ENCODE results near the gene GSK3B. TPM values are rescaled to one million over a fixed set of nuclear protein-coding genes. Genes with fewer than 3 reads are reported as not detected.

The GSK3B gene
- total RNA-seq, result 65.4 to 72.8 TPM (median 72.4 TPM) in 3 replicates

GRCh38 chr3:120093911-120094775 lies at the start of gene GSK3B:
GSK3B (minus strand) TSS chr3:120094447; CDS start chr3:120093434, 1,013 bp downstream.
- H3K4me3 Mint-ChIP-seq, result no peak within 1 kb of the TSS
- H3K4me1 Mint-ChIP-seq, result peaks cover 26% of the 10 kb centered on the region
- peaks cover 6% of the 10 kb centered on the region for H3K36me3 Mint-ChIP-seq
- TF ChIP-seq CTCF (IDR thresholded peaks at IDR 0.05; ENCODE audit: unreplicated experiment), result no peak
- no peaks in the 10 kb centered on the region for H3K9me3 Mint-ChIP-seq
- H3K27me3 Mint-ChIP-seq (ENCODE audit: low read depth), result no peaks in the 10 kb centered on the region
- peak; percentile 65 to 100 for DNase-seq (ENCODE audit: low spot score in 2 of 2, unreplicated experiment in 2 of 2)
- no peak within 1 kb of the TSS for H3K27ac Mint-ChIP-seq

- no peak overlapping the region for H3K27ac Mint-ChIP-seq
- H3K4me3 Mint-ChIP-seq, result no peak overlapping the region
- no peaks in the 10 kb centered on the region for H3K9me3 Mint-ChIP-seq
- H3K27me3 Mint-ChIP-seq (ENCODE audit: low read depth), result no peaks in the 10 kb centered on the region
- no peak for TF ChIP-seq CTCF (IDR thresholded peaks at IDR 0.05; ENCODE audit: unreplicated experiment)
- DNase-seq (ENCODE audit: low spot score in 2 of 2, unreplicated experiment in 2 of 2), result no peak
- no peaks in the 10 kb centered on the region for H3K36me3 Mint-ChIP-seq
- H3K4me1 Mint-ChIP-seq, result peaks cover 30% of the 10 kb centered on the region
Measured at GRCh38 chr3:120143676-120144075, 49.4 kb upstream of the GSK3B start.

GRCh38 chr3:120142236-120142635 lies 48.0 kb upstream of the GSK3B start:
- TF ChIP-seq CTCF (IDR thresholded peaks at IDR 0.05; ENCODE audit: unreplicated experiment), result no peak
- Mint-ChIP-seq H3K4me1 (peaks cover 23% of the 10 kb centered on the region), H3K27ac (no peak overlapping the region), H3K4me3 (no peak overlapping the region), H3K9me3 (no peaks in the 10 kb centered on the region), H3K36me3 (no peaks in the 10 kb centered on the region), H3K27me3 (ENCODE audit: low read depth) (no peaks in the 10 kb centered on the region)
- DNase-seq (ENCODE audit: low spot score in 2 of 2, unreplicated experiment in 2 of 2), result no peak

- DNase-seq (ENCODE audit: low spot score in 2 of 2, unreplicated experiment in 2 of 2), result no peak
- Mint-ChIP-seq H3K36me3 (no peaks in the 10 kb centered on the region), H3K4me3 (no peak overlapping the region), H3K9me3 (no peaks in the 10 kb centered on the region), H3K27ac (no peak overlapping the region), H3K4me1 (peaks cover 10% of the 10 kb centered on the region), H3K27me3 (ENCODE audit: low read depth) (no peaks in the 10 kb centered on the region)
- no peak for TF ChIP-seq CTCF (IDR thresholded peaks at IDR 0.05; ENCODE audit: unreplicated experiment)
Measured at GRCh38 chr3:120140098-120140742, 46.0 kb upstream of the GSK3B start.

- no peak for DNase-seq (ENCODE audit: low spot score in 2 of 2, unreplicated experiment in 2 of 2)
- Mint-ChIP-seq H3K4me3 (no peak overlapping the region), H3K27me3 (ENCODE audit: low read depth) (no peaks in the 10 kb centered on the region), H3K4me1 (peaks cover 5% of the 10 kb centered on the region), H3K36me3 (no peaks in the 10 kb centered on the region), H3K9me3 (no peaks in the 10 kb centered on the region), H3K27ac (no peak overlapping the region)
- TF ChIP-seq CTCF (IDR thresholded peaks at IDR 0.05; ENCODE audit: unreplicated experiment), result no peak
Measured at GRCh38 chr3:120139140-120139539, 44.9 kb upstream of the GSK3B start.
